ENCODE measurements around the gene CPE.
"Not testable (repeated sequence)": the region's sequence is repeated elsewhere in the genome, so short reads cannot be mapped to it uniquely, and the experiment has no call there.

The CPE gene

DNA sequence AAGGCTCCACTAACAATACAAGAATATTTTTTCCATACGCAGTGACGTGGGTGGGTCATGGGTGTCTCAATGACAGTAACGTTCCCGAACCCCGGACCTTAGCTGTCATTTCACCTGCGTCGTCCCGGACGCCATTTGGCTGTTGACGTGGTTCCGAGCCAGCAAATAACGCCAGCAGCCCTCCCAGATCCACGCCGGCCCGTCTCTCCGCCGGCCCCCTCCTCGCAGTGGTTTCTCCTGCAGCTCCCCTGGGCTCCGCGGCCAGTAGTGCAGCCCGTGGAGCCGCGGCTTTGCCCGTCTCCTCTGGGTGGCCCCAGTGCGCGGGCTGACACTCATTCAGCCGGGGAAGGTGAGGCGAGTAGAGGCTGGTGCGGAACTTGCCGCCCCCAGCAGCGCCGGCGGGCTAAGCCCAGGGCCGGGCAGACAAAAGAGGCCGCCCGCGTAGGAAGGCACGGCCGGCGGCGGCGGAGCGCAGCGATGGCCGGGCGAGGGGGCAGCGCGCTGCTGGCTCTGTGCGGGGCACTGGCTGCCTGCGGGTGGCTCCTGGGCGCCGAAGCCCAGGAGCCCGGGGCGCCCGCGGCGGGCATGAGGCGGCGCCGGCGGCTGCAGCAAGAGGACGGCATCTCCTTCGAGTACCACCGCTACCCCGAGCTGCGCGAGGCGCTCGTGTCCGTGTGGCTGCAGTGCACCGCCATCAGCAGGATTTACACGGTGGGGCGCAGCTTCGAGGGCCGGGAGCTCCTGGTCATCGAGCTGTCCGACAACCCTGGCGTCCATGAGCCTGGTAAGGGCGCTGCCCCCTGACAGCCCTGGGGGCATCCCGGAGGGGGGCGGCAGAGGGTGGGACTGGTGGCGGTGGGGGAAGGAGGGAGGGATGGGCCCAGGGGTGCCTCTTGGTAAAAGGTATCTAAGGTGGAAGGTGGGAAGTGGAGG lies at the start of gene CPE:
CPE (plus strand) TSS at position 264 of the 933 bp plus-strand sequence; CDS start at position 478, 214 bp downstream.
- peak; percentile 82 for DNase-seq (ENCODE audit: low spot score)

DNA sequence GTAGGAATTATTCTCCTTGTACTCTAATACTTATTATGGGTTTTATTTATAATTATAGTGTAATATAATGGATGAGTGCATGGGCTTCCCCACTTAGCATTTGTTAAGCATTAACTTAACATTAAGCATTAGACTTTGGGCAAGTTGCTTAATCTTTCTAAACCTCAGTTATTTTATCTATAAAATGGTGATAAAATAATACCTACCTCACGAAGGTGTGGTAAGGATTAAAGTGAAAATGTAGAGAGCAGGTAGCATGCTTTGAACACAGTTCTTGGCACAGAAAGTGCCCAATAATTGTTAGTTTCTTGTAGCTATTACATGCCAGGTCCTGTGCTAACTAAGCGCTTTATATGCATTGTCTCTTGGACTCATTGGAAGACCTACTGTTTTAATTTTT lies 48.7 kb upstream of the CPE start:
- no peak for DNase-seq (ENCODE audit: low spot score)

DNA sequence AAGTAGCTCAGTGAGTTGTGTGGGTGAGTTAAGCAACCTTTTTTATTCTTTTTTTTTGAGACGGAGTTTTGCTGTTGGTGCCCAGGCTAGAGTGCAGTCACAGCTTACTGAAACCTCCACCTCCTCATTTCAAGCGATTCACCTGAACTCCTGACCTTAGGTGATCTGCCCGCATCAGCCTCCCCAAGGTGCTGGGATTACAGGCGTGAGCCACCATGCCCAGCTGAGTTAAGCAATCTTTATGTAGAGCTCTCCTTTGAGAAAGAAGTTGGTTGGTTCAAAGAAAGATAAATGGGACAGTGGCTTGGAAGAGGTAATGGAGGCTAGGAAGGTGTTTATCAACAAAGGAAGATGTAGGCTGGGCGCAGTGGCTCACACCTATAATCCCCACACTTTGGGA lies 48.1 kb upstream of the CPE start:
- DNase-seq (ENCODE audit: low spot score) = no peak

DNA sequence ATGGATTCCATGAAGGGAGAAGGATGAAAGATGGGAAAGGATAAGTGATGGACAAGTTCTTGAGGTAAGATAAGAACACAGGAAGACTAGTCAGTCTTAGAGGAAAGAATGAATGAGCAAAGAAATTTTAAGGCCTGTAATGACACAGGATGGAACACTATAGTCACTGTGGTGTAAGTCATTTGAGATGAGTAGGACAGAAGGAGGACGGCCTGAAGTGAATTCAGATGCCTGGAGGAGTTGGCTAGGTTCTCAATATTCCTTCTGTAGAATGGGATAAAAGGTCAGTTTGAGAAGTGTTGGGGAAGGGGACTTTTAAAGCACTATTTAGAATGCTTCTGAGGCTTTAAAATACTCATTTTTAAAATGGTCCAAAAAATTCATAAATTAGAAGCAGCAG lies 47.4 kb upstream of the CPE start:
- no peak for DNase-seq (ENCODE audit: low spot score)

GRCh38 chr4:165331823-165332222 lies 47.0 kb upstream of the CPE start:
- no peak for DNase-seq (ENCODE audit: low spot score)

DNA sequence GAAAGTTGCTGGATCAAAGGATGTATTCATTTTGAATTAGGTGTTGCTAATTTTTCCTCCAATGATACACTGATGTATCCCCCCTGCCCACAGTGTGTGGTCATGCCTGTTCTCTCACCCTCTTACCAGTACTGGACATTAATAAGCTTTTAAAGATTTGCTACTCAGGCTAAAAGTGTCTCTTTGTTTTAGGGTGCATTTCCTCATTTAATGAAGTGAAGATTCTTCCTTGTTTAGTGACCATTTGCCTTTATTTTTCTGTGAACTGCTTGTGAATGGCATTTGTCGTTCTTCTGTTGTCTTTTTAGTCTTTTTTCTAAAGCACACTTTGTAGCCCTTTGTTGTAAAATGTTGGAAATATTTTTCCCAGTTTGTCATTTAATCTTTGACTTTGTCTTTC lies 46.3 kb upstream of the CPE start:
- DNase-seq (ENCODE audit: low spot score) = no peak

DNA sequence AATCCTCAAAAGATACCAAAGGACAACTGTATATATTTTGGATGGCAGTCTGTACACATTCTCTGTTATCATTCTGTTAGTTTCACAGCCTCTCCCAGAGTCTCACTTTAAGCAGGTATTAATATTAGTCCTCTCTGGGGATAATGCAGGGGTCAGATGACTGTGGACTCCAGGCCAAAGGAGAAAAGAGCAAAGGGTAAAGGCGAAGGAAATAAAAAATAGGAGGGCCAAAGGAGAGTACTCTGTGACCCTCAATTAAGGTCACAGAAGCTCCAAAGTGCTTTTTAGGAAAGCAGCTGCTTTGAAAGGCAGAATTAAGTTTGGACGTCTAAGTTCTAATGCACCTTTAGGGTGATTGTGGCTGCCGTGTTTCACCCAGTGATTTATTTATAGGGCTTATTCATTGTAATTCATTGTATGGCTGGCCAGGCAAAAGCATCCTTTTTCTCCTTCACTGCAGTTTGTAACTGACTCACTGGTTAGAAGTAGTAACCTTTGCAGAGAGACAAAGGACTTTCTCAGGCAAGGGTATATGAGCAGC lies 43.6 kb upstream of the CPE start:
- no peak for DNase-seq (ENCODE audit: low spot score)

GRCh38 chr4:165336743-165337142 lies 42.1 kb upstream of the CPE start:
- DNase-seq (ENCODE audit: low spot score) = no peak

- not testable (repeated sequence) for DNase-seq (ENCODE audit: low spot score)
These were observed 36.5 kb upstream of the CPE start for GRCh38 chr4:165342340-165342739.

DNA sequence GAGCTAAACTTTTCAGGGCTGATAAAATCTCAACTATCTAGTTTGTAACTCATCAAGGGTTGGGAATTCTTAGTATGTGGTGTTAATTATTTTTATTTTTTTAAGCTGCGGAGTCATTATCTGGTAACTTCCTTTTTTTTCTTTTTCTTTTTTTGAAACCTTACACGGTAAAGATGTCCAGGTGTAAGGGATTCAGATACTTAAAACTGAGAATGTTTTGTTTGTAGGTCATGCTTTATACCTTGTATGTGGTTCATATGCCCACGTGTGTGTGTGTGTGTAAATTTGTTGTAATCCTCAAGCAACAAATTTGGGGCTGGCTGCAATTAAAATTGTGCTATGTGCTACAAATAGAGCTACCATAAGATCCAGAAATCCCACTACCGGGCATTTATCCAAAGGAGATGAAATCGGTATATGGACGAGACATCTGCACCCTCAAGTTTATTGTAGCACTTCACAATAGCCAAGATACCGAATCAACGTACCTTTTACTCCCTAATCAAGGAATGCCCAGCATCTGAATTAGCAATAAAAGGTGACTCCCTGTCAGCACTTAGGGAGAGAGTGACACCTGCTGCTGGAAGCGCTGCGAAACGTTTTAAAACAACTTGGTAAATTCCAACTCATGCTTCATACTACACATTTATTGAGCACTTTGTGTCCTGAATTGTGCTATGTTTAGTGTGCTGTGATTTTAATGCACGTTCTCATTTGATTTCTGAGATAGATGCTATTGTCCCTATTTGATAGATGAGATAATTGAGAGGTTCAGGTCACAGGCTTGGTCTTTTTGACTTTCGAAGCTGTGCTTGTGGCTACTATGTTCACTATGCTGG lies 35.2 kb upstream of the CPE start:
- DNase-seq (ENCODE audit: low spot score) = no peak

- no peak for DNase-seq (ENCODE audit: low spot score)
These were observed 33.0 kb upstream of the CPE start for GRCh38 chr4:165345666-165346417.

DNA sequence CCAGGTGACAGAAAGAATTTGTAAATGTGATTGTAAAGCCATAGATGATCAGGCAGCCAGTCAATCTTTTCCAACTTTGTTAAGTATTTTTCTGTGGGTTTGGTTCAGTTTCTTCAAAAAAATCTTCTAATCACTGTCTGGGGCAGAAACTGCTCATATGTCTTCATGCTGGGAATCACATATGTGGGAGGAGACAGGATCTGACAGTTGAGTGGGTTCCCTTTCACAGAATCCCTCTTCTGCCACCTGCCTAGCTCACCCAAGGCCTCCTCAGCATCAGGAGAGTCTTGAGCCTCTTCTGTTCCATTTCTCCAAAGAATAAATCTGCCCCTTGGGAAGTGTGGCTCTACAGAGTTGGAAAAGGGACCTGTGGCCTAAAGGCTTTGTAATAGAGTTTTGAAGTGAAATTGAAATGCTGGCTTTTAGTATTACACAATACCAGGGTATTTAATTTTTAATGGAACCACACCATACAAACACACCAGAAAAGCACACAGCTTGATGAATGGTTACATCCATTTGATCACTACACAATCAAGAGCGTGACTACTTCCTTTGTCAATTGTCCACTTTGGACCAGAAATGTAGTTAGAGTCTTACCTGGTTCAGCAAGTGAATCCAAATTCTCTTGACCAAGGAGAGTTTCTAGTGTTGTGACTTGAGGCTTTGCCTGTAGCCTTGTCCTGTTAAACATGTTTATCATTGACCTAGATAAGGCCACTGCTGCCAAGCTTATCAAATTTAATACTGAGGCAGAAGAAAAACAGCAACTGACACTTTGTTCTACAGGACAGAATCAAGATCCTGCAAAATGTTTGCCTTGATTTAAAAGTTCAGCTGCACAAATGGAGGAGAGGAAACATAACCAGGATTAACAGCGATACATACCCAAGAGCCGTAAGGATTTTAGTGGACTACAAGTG lies 30.9 kb upstream of the CPE start:
- no peak for DNase-seq (ENCODE audit: low spot score)

GRCh38 chr4:165351359-165352130 lies 27.3 kb upstream of the CPE start:
- no peak for DNase-seq (ENCODE audit: low spot score)

- no peak for DNase-seq (ENCODE audit: low spot score)
These were observed 22.9 kb upstream of the CPE start for GRCh38 chr4:165355900-165356300.

- no peak for DNase-seq (ENCODE audit: low spot score)
These were observed 19.3 kb upstream of the CPE start for GRCh38 chr4:165359506-165359905.

GRCh38 chr4:165360041-165360695 lies 18.6 kb upstream of the CPE start:
- DNase-seq (ENCODE audit: low spot score) = no peak

DNA sequence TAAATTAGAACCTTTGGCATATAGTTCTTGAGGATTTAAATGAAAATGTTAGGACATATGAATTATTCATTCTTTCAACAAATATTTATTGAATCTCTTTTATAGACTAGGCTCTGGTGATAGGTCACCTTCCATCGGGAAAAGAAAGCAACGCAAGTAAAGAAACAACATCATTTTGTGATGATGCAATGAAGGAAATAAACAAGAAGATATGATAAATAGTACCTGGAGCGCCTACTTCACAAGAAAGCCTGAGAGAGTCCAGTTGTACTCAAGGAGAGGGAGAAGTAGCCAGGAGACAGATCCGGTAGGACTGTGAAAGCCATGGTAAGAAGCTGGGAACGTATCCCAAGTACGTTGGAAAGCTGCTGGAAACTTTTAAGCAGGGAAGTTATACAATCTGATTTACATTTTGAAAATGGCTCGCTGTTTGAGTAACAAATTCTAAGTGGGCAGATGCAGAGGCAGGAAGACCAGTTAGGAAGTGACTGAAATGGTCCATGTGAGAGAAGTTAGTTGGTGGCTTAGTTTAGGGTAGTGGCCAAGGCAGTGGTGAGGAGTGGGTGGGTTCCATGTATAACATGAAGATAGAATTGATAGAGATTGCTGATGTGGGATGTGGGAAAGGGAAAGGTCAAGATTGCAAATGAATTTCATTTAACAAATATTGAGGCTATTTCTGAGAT lies 17.7 kb upstream of the CPE start:
- DNase-seq (ENCODE audit: low spot score) = no peak

DNA sequence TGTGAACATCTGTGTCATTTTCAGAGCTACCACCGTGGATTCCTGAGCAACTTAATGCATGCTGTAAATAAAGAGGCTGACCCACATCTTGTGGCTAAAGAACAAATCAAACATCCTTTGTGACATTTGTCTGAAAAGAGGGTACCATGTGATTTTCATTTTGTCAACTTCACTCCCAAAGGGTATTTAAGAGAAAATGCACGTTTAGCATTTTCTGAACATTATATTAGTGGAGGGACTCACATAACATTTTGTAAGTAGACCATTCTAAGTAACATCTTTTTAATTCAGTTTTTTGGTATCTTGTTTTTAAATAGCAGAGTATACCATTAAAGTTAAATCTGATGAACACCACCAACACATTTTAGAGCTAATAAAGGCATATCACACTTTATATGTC lies 17.0 kb upstream of the CPE start:
- no peak for DNase-seq (ENCODE audit: low spot score)
